A549 (cell line): ENCODE data around the gene GYS1. TPM values are rescaled to one million over a fixed set of nuclear protein-coding genes. Genes with fewer than 3 reads are reported as not detected.
A peak's percentile ranks its signal among the peaks of the same experiment; 100 is the strongest.

ENCODE experiments used
- ATAC-seq, 2 experiments: fragments of 200-7000 bp in 1 of 2; fragments of >200 bp in 1 of 2; cut with Nextera tagmentation in 1 of 2; cut with Tn5 transposase in 1 of 2; 3 replicates each; pipeline versions ENCODE4 v1.8.0 to v1.9.1; 2018 to 2020; ENCODE audit warnings: mild to moderate bottlenecking in 1 of 2, moderate library complexity in 1 of 2
- CTCF ChIA-PET: fragments of 300-600 bp; sonication (Branson Sonifier 250); formaldehyde crosslinking; extraction: SDS; loops from one replicate; lab custom pipeline; 2021; ENCODE audit warnings: antibody characterized with exemption, inconsistent platforms; lab: Yijun Ruan, JAX
- POLR2A ChIA-PET: fragments of 350-600 bp; formaldehyde crosslinking; extraction: SDS; loops from one replicate; lab custom pipeline; 2021; ENCODE audit warnings: antibody characterized with exemption, inconsistent platforms; lab: Yijun Ruan, JAX
- DNase-seq, 2 experiments: peaks; one replicate each; pipeline versions ENCODE4 v3.0.0 to v3.0.0-alpha.2; 2011 to 2016; ENCODE audit warnings: low read depth in 1 of 2, low spot score in 1 of 2
- FAIRE-seq: peaks from 2 replicates; lab custom pipeline; 2011; peaks lifted over from hg19 to GRCh38; lab: Jason Lieb, UNC
- H3K27ac ChIP-seq, 2 experiments: fragments of >200 bp; sonication (Bioruptor Twin); formaldehyde crosslinking; 3 replicates each; pipeline ENCODE4 v1.5.1; 2016 to 2017
- H3K4me1 ChIP-seq: fragments of >200 bp; sonication (Bioruptor Twin); formaldehyde crosslinking; 3 replicates; pipeline ENCODE4 v1.6.1; 2016
- H3K4me2 ChIP-seq: fragments of >200 bp; sonication (Bioruptor Twin); formaldehyde crosslinking; 3 replicates; pipeline ENCODE4 v1.6.1; 2016
- H3K4me3 ChIP-seq: fragments of >200 bp; sonication (Bioruptor Twin); formaldehyde crosslinking; 3 replicates; pipeline ENCODE4 v1.5.1; 2016
- H3K9me3 ChIP-seq: fragments of >200 bp; sonication (Bioruptor Twin); formaldehyde crosslinking; 3 replicates; pipeline ENCODE4 v1.6.1; 2016
- CBX2 ChIP-seq: fragments of 200-600 bp; sonication (generic); IDR thresholded peaks from 2 replicates; pipeline ENCODE4 v1.6.1; 2016; ENCODE audit warnings: low read depth, mild to moderate bottlenecking, borderline replicate concordance
- CBX8 ChIP-seq: fragments of 200-600 bp; sonication (generic); IDR thresholded peaks from 2 replicates; pipeline ENCODE4 v1.6.1; 2016
- CHD4 ChIP-seq: fragments of 200-600 bp; sonication (generic); IDR thresholded peaks from 2 replicates; pipeline ENCODE4 v1.6.1; 2016; ENCODE audit warnings: antibody characterized with exemption, mild to moderate bottlenecking, borderline replicate concordance
- EP300 ChIP-seq, 2 experiments: fragments of >200 bp; sonication (Bioruptor Twin); formaldehyde crosslinking; IDR thresholded peaks; 2 replicates in 1 of 2; 3 replicates in 1 of 2; pipeline ENCODE4 v1.6.1; 2016 to 2017
- FOSB ChIP-seq: fragments of 250-450 bp; sonication (Bioruptor Pico); IDR thresholded peaks from 2 replicates; pipeline ENCODE4 v1.5.0; 2020; ENCODE audit warnings: mild to moderate bottlenecking, moderate library complexity
- FOSL2 ChIP-seq, 2 experiments: fragments of 450-650 bp in 1 of 2; fragments of >200 bp in 1 of 2; sonication (Bioruptor Twin) in 1 of 2; formaldehyde crosslinking; IDR thresholded peaks; 2 replicates each; pipeline versions ENCODE4 v1.5.0 to v1.6.1; 2016 to 2020; ENCODE audit warnings: mild to moderate bottlenecking in 1 of 2, moderate library complexity in 1 of 2
- FOXS1 ChIP-seq: fragments of 250-450 bp; sonication (Bioruptor Pico); IDR thresholded peaks from 2 replicates; pipeline ENCODE4 v1.5.0; 2020; ENCODE audit warnings: mild to moderate bottlenecking, moderate library complexity
- HES2 ChIP-seq: fragments of >200 bp; sonication (Bioruptor Twin); formaldehyde crosslinking; IDR thresholded peaks from 2 replicates; pipeline ENCODE4 v1.6.1; 2016
- HMGXB4 ChIP-seq: fragments of 250-450 bp; sonication (Bioruptor Pico); IDR thresholded peaks from 2 replicates; pipeline ENCODE4 v1.5.0; 2021; ENCODE audit warnings: mild to moderate bottlenecking, moderate library complexity, borderline replicate concordance
- HOXA7 ChIP-seq: fragments of 250-450 bp; sonication (Bioruptor Pico); IDR thresholded peaks from 2 replicates; pipeline ENCODE4 v1.5.0; 2020; ENCODE audit warnings: mild to moderate bottlenecking, moderate library complexity
- HOXB5 ChIP-seq: fragments of 250-450 bp; sonication (Bioruptor Pico); IDR thresholded peaks from 2 replicates; pipeline ENCODE4 v1.5.0; 2020; ENCODE audit warnings: mild to moderate bottlenecking, moderate library complexity
- MAFK ChIP-seq: fragments of 450-650 bp; IDR thresholded peaks from 2 replicates; pipeline ENCODE4 v1.6.1; 2014; ENCODE audit not compliant: partially characterized antibody
- MYC ChIP-seq: IDR thresholded peaks from 2 replicates; pipeline ENCODE4 v1.6.1; 2012; ENCODE audit warnings: mild to moderate bottlenecking, inconsistent platforms, low read length, improper control_type of control experiment, borderline replicate concordance
- NFE2L2 ChIP-seq: fragments of 150-350 bp; conservative IDR thresholded peaks from 2 replicates; pipeline ENCODE4 v1.6.1; 2014; ENCODE audit warnings: low read length
- RARB ChIP-seq: fragments of 250-450 bp; sonication (Bioruptor Pico); IDR thresholded peaks from 2 replicates; pipeline ENCODE4 v1.8.0; 2021; ENCODE audit warnings: mild to moderate bottlenecking, moderate library complexity
- REST ChIP-seq: fragments of 200-600 bp; sonication (generic); IDR thresholded peaks from 2 replicates; pipeline ENCODE4 v1.6.1; 2016; ENCODE audit warnings: antibody characterized with exemption, mild to moderate bottlenecking, moderate library complexity
- SMC3 ChIP-seq: fragments of >200 bp; sonication (Bioruptor Twin); formaldehyde crosslinking; IDR thresholded peaks from 3 replicates; pipeline ENCODE4 v1.6.1; 2018; ENCODE audit warnings: inconsistent platforms
- TP53 ChIP-seq: fragments of 250-450 bp; sonication (Bioruptor Pico); IDR thresholded peaks from 2 replicates; pipeline ENCODE4 v1.5.0; 2021; ENCODE audit warnings: mild to moderate bottlenecking, moderate library complexity
- ZFP36 ChIP-seq: fragments of 450-650 bp; IDR thresholded peaks from 2 replicates; pipeline ENCODE4 v1.6.1; 2014; ENCODE audit warnings: borderline replicate concordance; ENCODE audit not compliant: partially characterized antibody
- ZNF302 ChIP-seq: fragments of 250-450 bp; sonication (Bioruptor Pico); IDR thresholded peaks from 2 replicates; pipeline ENCODE4 v1.9.0; 2021; ENCODE audit warnings: inconsistent platforms, mild to moderate bottlenecking, moderate library complexity
- ZSCAN20 ChIP-seq: fragments of 250-450 bp; sonication (Bioruptor Pico); IDR thresholded peaks from 2 replicates; pipeline ENCODE4 v1.8.0; 2022; ENCODE audit warnings: mild to moderate bottlenecking, moderate library complexity
- whole genome bisulfite sequencing: methylation state at CpG from one replicate; pipeline ENCODE4 v1.1.6; 2017; ENCODE audit errors: missing lambda C conversion rate; 5-methylcytosine and 5-hydroxymethylcytosine counted together
- polyA plus RNA-seq, 4 experiments: library from polyadenylated mRNA; depleted of rRNA in 3 of 4; stranded (reverse); fragments of >200 nt; fragmentation: RNase III in 1 of 4; extraction: RNeasy Plus Mini Kit Qiagen cat#74134 plus additional on column Dnase treatment in 1 of 4; gene quantifications; 2 replicates in 3 of 4; 3 replicates in 1 of 4; pipeline ENCODE4 v1.2.3, GENCODE V29; 2011 to 2017
- TF ChIP-seq, protein P1 (sequence below): IDR thresholded peaks from 2 replicates; pipeline ENCODE4 v1.6.1; 2012
- TF ChIP-seq, protein P2 (sequence below): fragments of 150-350 bp; IDR thresholded peaks from 2 replicates; pipeline ENCODE4 v1.6.1; 2014; ENCODE audit warnings: low read depth, mild to moderate bottlenecking, low read length
- TF ChIP-seq, protein P3 (sequence below): fragments of 450-650 bp; IDR thresholded peaks from 2 replicates; pipeline ENCODE4 v1.6.1; 2014; ENCODE audit warnings: antibody characterized with exemption
- TF ChIP-seq, protein P4 (sequence below): IDR thresholded peaks from 2 replicates; pipeline ENCODE4 v1.6.1; 2012; ENCODE audit warnings: low read depth, borderline replicate concordance

GYS1 gene
- polyA plus RNA-seq, 2 of the 4 experiments (the other 2 are of a cell fraction): 10.3 to 24.8 TPM

DNA sequence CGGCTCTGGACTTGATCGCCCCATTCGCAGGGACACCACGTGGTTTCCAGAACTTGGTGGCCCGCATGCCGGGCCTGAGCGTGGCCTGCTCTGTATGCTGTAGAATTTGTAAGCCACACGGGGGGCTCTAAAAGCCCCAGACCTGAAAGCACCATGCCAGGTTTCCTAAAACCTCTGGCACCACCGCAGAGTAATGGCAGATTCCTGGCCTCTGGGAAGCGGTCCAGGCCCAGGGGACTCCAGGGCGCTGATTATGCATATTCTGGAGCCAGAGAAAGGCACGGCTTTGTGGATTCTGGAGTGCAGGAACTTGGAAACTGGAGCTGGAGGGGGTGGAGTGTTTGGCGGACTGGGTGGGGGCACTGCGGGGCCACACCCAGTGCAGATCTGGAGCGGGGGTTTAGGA lies 24.3 kb downstream of the GYS1 start:
- TF ChIP-seq MAFK: peak; percentile 89
- no peak for TF ChIP-seq ZNF302 (CRISPR knock-in tag)
- peak; percentile 32; the same call in 1 of the 2 replicates for TF ChIP-seq REST
- no peak for TF ChIP-seq TP53
- TF ChIP-seq MYC: no peak
- TF ChIP-seq CBX2: no peak
- TF ChIP-seq FOSL2 (IDR thresholded peaks at IDR 0.05): no peak
- 0 out of 2 replicates have a peak, but pooled peaks have one; percentile 1 for TF ChIP-seq FOSL2 (CRISPR knock-in tag; IDR thresholded peaks at IDR 0.05)
- ChIA-PET CTCF (interaction anchor here (0.7 to 19.0 kb wide), 8 partner anchors 8 to 176 kb away, joined by 3 to 360 read pairs (median 58); partner anchors contain the start of genes GYS1 and RUVBL2), POLR2A (interaction anchor here (2.0 to 9.6 kb wide), 4 partner anchors 12 to 173 kb away, joined by 7 to 175 read pairs (median 28); partner anchors contain the start of genes BAX, GYS1, PLEKHA4 and PPP1R15A)
- ATAC-seq (peak; percentile 1 to 5; a peak in 5 of 6 replicates), DNase-seq (peak in 1 of 2 experiments; percentile 53), FAIRE-seq (no peak)
- H3K4me2 ChIP-seq: no peak overlapping the region
- peaks cover 34% of the 10 kb centered on the region for H3K4me1 ChIP-seq
- 91% methylated on average over 8 of the region's 15 CpGs for WGBS
- H3K27ac ChIP-seq: peak overlapping the region in 1 of 2 experiments; percentile 96; a peak in 3 of 6 replicates
- H3K9me3 ChIP-seq: no peaks in the 10 kb centered on the region
- no peak overlapping the region for H3K4me3 ChIP-seq

- ChIA-PET CTCF (interaction anchor here (1.0 to 18.4 kb wide), 10 partner anchors 8 to 175 kb away, joined by 3 to 332 read pairs (median 10); partner anchors contain the start of genes BCAT2, GYS1, HSD17B14 and NUCB1), POLR2A (interaction anchor here (1.0 to 9.6 kb wide), 8 partner anchors 8 to 180 kb away, joined by 3 to 175 read pairs (median 8); partner anchors contain the start of genes BAX, DHDH, GYS1 and NUCB1)
- H3K4me3 ChIP-seq: no peak overlapping the region; the same call in 2 of the 3 replicates
- H3K9me3 ChIP-seq: no peaks in the 10 kb centered on the region
- H3K4me2 ChIP-seq: peak overlapping the region; percentile 95
- 39% methylated on average over 4 of the region's 4 CpGs for WGBS
- H3K27ac ChIP-seq: peak overlapping the region; percentile 92 to 96; a peak in 5 of 6 replicates
- peak in 1 of 2 experiments; percentile 49 for DNase-seq
- no peak for FAIRE-seq
- H3K4me1 ChIP-seq: peaks cover 40% of the 10 kb centered on the region
- ATAC-seq: peak; percentile 7 to 14
- peak; percentile 78 for TF ChIP-seq TP53
- TF ChIP-seq HOXA7 (CRISPR knock-in tag): peak; percentile 91; the same call in 1 of the 2 replicates
- 0 out of 2 replicates have a peak, but pooled peaks have one; percentile 37 for TF ChIP-seq ZSCAN20 (CRISPR knock-in tag)
- no peak for TF ChIP-seq EP300 (IDR thresholded peaks at IDR 0.05)
- TF ChIP-seq RARB (CRISPR knock-in tag): peak; percentile 96
- TF ChIP-seq, protein P1, sequence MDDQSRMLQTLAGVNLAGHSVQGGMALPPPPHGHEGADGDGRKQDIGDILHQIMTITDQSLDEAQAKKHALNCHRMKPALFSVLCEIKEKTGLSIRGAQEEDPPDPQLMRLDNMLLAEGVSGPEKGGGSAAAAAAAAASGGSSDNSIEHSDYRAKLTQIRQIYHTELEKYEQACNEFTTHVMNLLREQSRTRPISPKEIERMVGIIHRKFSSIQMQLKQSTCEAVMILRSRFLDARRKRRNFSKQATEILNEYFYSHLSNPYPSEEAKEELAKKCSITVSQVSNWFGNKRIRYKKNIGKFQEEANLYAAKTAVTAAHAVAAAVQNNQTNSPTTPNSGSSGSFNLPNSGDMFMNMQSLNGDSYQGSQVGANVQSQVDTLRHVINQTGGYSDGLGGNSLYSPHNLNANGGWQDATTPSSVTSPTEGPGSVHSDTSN: no peak; the same call in 1 of the 2 replicates
- TF ChIP-seq FOSB (CRISPR knock-in tag): peak; percentile 82
- TF ChIP-seq, protein P2, sequence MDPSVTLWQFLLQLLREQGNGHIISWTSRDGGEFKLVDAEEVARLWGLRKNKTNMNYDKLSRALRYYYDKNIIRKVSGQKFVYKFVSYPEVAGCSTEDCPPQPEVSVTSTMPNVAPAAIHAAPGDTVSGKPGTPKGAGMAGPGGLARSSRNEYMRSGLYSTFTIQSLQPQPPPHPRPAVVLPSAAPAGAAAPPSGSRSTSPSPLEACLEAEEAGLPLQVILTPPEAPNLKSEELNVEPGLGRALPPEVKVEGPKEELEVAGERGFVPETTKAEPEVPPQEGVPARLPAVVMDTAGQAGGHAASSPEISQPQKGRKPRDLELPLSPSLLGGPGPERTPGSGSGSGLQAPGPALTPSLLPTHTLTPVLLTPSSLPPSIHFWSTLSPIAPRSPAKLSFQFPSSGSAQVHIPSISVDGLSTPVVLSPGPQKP: no peak
- peak; percentile 9; the same call in 1 of the 2 replicates for TF ChIP-seq HMGXB4
- TF ChIP-seq, protein P3, sequence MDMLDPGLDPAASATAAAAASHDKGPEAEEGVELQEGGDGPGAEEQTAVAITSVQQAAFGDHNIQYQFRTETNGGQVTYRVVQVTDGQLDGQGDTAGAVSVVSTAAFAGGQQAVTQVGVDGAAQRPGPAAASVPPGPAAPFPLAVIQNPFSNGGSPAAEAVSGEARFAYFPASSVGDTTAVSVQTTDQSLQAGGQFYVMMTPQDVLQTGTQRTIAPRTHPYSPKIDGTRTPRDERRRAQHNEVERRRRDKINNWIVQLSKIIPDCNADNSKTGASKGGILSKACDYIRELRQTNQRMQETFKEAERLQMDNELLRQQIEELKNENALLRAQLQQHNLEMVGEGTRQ: no peak
- no peak for TF ChIP-seq SMC3
- no peak for TF ChIP-seq CBX8
- TF ChIP-seq, protein P4, sequence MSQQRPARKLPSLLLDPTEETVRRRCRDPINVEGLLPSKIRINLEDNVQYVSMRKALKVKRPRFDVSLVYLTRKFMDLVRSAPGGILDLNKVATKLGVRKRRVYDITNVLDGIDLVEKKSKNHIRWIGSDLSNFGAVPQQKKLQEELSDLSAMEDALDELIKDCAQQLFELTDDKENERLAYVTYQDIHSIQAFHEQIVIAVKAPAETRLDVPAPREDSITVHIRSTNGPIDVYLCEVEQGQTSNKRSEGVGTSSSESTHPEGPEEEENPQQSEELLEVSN: no peak
- no peak for TF ChIP-seq FOSL2 (IDR thresholded peaks at IDR 0.05)
- TF ChIP-seq FOSL2 (CRISPR knock-in tag; IDR thresholded peaks at IDR 0.05): no peak
- TF ChIP-seq HOXB5 (CRISPR knock-in tag): peak; percentile 71; the same call in 1 of the 2 replicates
- TF ChIP-seq CHD4: no peak
- TF ChIP-seq HES2: no peak
- no peak for TF ChIP-seq NFE2L2
- TF ChIP-seq ZFP36: no peak
- 0 out of 2 replicates have a peak, but pooled peaks have one; percentile 39 for TF ChIP-seq FOXS1 (CRISPR knock-in tag)
These were observed 24.9 kb downstream of the GYS1 start for GRCh38 chr19:48968179-48968661.
